Gastroesophageal sphincter (tissue), 4 donors: ENCODE measurements around the gene PSTPIP1. TPM values are rescaled to one million over a fixed set of nuclear protein-coding genes. Genes with fewer than 3 reads are reported as not detected.
A peak's percentile ranks its signal among the peaks of the same experiment; 100 is the strongest.
"Not testable (repeated sequence)": the region's sequence is repeated elsewhere in the genome, so short reads cannot be mapped to it uniquely, and the experiment has no call there.

Experiments
- ATAC-seq: fragments of 150-250 bp; one replicate; pipeline ENCODE4 v1.9.1; 2016; ENCODE audit warnings: mild to moderate bottlenecking, moderate library complexity
- H3K27ac ChIP-seq, 4 donors: fragments of 200-600 bp; sonication (generic) in 3 of 4; 1 replicate in 3 of 4; 2 replicates in 1 of 4; pipeline ENCODE4 v1.5.1; 2016 to 2019
- H3K27me3 ChIP-seq: fragments of 200-600 bp; sonication (generic); one replicate; pipeline ENCODE4 v1.5.1; 2019
- H3K36me3 ChIP-seq, 2 donors: fragments of 200-600 bp; sonication (generic); one replicate each; pipeline ENCODE4 v1.5.1; 2019; ENCODE audit warnings: control low read depth in 1 of 2
- H3K4me1 ChIP-seq, 3 donors: fragments of 200-600 bp; sonication (generic); 1 replicate in 2 of 3; 2 replicates in 1 of 3; pipeline ENCODE4 v1.5.1; 2016 to 2019; ENCODE audit warnings: control low read depth in 2 of 3
- H3K4me3 ChIP-seq, 2 donors: fragments of 200-600 bp; sonication (generic); one replicate each; pipeline ENCODE4 v1.5.1; 2019; ENCODE audit warnings: mild to moderate bottlenecking in 1 of 2, moderate library complexity in 1 of 2
- H3K9me3 ChIP-seq, 3 donors: fragments of 200-600 bp; sonication (generic); one replicate each; pipeline ENCODE4 v1.5.1; 2017 to 2019; ENCODE audit warnings: control low read depth in 2 of 3
- EP300 ChIP-seq: sonication (generic); formaldehyde crosslinking; IDR thresholded peaks from one replicate; pipeline ENCODE4 v1.6.1; 2017; ENCODE audit warnings: antibody characterized with exemption, mild to moderate bottlenecking
- POLR2A ChIP-seq, 2 donors: fragments of 450-650 bp; IDR thresholded peaks; one replicate each; pipeline ENCODE4 v1.6.1; 2017; ENCODE audit warnings: antibody characterized with exemption in 2 of 2, mild to moderate bottlenecking in 2 of 2, moderate library complexity in 1 of 2
- POLR2AphosphoS5 ChIP-seq: sonication (generic); formaldehyde crosslinking; IDR thresholded peaks from one replicate; pipeline ENCODE4 v1.6.1; 2017; ENCODE audit warnings: antibody characterized with exemption
- WGBS, 2 donors: methylation state at CpG; one replicate each; pipeline ENCODE4 v1.1.5; 2018; ENCODE audit warnings: low coverage in 1 of 2; 5-methylcytosine and 5-hydroxymethylcytosine counted together
- total RNA-seq, 4 donors: library from RNA; depleted of rRNA; stranded (reverse); fragments of >200 nt; gene quantifications; one replicate each; pipeline ENCODE4 v1.1.0, GENCODE V29; 2016
- TF ChIP-seq, protein P1 (sequence below), 4 experiments: fragments of 200-600 bp in 2 of 4; fragments of 450-650 bp in 2 of 4; sonication (generic) in 1 of 4; IDR thresholded peaks; one replicate each; pipeline ENCODE4 v1.5.1; 2017 to 2019; ENCODE audit warnings: antibody characterized with exemption in 4 of 4, mild to moderate bottlenecking in 2 of 4, moderate library complexity in 2 of 4

Gene PSTPIP1
- total RNA-seq, 4 donors from 2014 or later: 7.1 to 18.2 (median 9.0) TPM

DNA sequence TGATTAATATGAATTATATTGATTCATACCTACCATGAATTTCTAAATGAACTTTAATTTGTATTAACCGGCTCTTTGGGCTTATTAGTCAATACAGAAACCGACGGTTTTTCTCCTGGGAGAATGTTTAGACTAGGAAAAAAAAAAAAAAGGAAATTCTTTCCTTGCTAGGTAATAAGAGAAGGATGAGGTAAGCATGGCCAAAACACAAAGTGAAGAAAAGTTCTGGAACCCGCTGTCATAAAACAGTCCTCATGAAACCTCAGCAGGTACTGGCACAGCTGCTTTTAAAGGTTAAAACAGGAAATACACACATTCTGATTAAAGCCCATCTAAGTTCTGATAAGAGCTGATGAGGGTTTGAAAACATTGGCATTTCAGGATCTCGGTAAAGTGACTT, 30.8 kb upstream of the PSTPIP1 start:
- Histone ChIP-seq H3K4me3 (no peak overlapping the region), H3K36me3 (no peaks in the 10 kb centered on the region), H3K27ac (peak overlapping the region in 1 of 4 donors; percentile 49), H3K9me3 (no peaks in the 10 kb centered on the region), H3K4me1 (peaks cover 0 to 54% (median 3%) of the 10 kb centered on the region in 3 donors), H3K27me3 (no peaks in the 10 kb centered on the region)
- 23 to 41% methylated on average over 3 to 5 of the region's 5 CpGs for WGBS, 2 donors
- no peak for ATAC-seq
- TF ChIP-seq EP300: no peak
- TF ChIP-seq, protein P1, sequence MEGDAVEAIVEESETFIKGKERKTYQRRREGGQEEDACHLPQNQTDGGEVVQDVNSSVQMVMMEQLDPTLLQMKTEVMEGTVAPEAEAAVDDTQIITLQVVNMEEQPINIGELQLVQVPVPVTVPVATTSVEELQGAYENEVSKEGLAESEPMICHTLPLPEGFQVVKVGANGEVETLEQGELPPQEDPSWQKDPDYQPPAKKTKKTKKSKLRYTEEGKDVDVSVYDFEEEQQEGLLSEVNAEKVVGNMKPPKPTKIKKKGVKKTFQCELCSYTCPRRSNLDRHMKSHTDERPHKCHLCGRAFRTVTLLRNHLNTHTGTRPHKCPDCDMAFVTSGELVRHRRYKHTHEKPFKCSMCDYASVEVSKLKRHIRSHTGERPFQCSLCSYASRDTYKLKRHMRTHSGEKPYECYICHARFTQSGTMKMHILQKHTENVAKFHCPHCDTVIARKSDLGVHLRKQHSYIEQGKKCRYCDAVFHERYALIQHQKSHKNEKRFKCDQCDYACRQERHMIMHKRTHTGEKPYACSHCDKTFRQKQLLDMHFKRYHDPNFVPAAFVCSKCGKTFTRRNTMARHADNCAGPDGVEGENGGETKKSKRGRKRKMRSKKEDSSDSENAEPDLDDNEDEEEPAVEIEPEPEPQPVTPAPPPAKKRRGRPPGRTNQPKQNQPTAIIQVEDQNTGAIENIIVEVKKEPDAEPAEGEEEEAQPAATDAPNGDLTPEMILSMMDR (IDR thresholded peaks at IDR 0.05): no peak
- TF ChIP-seq POLR2A (IDR thresholded peaks at IDR 0.05): no peak
- no peak for TF ChIP-seq POLR2AphosphoS5

DNA sequence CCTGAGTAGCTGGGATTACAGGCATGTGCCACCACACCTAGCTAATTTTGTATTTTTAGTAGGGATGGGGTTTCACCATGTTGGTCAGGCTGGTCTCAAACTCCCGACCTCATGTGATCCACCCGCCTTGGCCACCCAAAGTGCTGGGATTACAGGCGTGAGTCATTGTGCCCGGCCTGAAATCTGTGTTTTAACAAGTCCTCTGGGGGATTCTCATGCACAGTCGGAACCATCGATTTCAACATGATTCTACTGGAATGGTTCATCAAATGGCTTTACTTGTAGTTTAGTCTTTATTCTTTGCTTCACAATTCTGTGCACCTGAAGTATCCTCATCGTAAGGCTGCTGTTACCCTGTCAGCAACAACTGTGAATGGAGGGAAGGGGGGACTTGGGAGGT, 28.9 kb upstream of the PSTPIP1 start:
- 89% methylated on average over 3 of the region's 7 CpGs; no CpG with 5 or more reads in 1 of the 2 donors for WGBS, 2 donors

DNA sequence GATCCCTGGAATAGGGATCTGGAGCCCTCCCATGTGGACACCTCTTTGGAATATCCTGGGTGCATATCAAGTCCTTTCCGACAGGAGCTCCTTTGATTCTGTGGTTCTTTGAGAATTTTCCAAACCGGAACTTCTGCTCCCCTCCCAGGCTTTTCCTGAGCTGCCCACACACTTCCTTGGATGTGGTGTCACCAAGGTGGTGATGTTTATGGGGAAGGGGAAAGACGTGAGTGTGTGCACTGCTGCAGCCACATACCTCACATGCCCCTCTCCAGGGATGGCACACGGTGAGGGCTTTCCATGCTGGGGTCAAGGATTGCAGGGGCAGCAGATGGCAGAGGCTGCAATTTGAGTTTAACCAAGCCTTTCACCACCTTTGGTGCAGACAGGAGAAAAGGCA, 27.9 kb upstream of the PSTPIP1 start:
- WGBS, 2 donors: 39 to 42% methylated on average over 2 to 3 of the region's 4 CpGs
- no peak for ATAC-seq

More for the DNA sequence above, 28.9 kb upstream of the PSTPIP1 start:
- H3K27ac ChIP-seq, ATAC-seq, H3K27me3 ChIP-seq, H3K9me3 ChIP-seq, H3K36me3 ChIP-seq, H3K4me3 ChIP-seq: not testable (repeated sequence)
- peaks cover 0 to 50% (median 3%) of the 10 kb centered on the region in 3 donors for H3K4me1 ChIP-seq

DNA sequence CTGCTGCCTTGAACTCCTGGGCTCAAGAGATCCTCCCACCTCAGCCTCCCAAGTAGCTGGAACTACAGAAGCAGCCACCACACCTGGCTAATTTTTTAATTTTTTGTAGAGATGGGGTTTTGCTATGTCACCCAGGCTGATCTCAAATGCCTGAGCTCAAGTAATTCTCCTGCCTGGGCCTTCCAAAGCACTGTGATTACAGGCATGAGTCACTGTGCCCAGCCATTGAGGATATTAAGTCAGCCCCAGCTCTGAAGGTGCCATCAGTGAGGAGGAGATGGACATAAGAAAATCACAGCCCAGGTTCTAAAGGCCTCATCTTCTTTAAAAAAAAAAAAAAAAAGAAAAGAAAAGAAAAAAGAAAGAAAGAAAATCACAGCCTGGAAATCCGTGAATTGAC, 26.6 kb upstream of the PSTPIP1 start:
- TF ChIP-seq, protein P1 (IDR thresholded peaks at IDR 0.05): no peak
- TF ChIP-seq POLR2AphosphoS5 (no peak), EP300 (no peak), POLR2A (IDR thresholded peaks at IDR 0.05) (no peak)
- no peak for ATAC-seq
- H3K9me3 ChIP-seq: no peaks in the 10 kb centered on the region
- no peak overlapping the region for H3K4me3 ChIP-seq
- no peak overlapping the region for H3K27ac ChIP-seq
- H3K4me1 ChIP-seq: peaks cover 0 to 44% (median 8%) of the 10 kb centered on the region in 3 donors
- no peaks in the 10 kb centered on the region for H3K36me3 ChIP-seq
- 92% methylated on average over 1 of the region's 1 CpG; no CpG with 5 or more reads in 1 of the 2 donors for WGBS, 2 donors
- H3K27me3 ChIP-seq: no peaks in the 10 kb centered on the region

More for the DNA sequence above, 27.9 kb upstream of the PSTPIP1 start:
- Histone ChIP-seq H3K27me3 (no peaks in the 10 kb centered on the region), H3K27ac (no peak overlapping the region), H3K4me1 (peaks cover 0 to 44% (median 3%) of the 10 kb centered on the region in 3 donors), H3K4me3 (no peak overlapping the region), H3K36me3 (no peaks in the 10 kb centered on the region), H3K9me3 (no peaks in the 10 kb centered on the region)
- TF ChIP-seq, protein P1 (IDR thresholded peaks at IDR 0.05): no peak
- no peak for TF ChIP-seq EP300
- TF ChIP-seq POLR2AphosphoS5: no peak
- no peak for TF ChIP-seq POLR2A (IDR thresholded peaks at IDR 0.05)

DNA sequence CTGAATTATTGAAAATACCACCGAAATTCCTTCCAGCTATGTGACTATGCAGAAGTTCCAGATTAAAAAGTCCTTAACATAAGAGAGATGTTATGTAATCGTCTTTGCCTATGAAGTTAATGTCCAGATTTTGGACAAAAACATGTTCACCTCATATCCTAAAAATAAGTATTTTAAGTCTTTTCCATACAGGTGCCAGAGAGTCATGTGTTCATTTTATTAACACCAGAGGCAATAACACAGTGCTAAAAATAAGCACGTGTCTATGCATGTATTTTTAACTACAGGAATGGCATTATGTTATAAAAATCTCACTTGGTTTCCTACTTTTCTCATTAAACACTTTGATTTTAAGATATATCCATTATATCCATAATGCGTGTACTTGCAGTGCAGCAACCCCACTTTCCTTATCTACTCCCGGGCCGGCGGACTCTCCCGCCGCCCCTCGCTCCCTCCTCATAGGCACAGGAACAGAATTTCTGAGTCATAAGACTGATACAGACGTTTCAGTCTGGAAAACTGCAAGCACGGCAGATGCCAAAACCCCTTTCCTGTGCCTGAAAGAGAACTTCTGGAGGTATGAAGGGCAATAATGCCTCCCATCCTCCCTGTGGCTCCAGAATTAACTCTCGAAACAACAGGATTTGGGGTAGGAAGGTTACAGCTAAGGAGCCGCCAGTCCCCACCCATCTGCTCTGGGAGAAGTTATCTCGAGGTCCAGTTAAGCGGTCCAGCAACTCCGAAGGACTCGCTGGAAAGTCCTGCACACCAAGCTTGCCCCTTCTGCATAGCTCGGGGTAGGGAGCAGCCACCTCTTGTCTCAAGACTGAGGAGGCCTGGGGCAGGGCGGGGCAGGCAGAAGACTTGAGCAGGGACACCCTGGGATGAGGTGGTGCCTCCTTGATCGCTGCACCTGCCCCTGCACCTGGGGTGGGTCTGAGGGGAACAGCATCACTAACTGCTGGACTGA, 22.3 kb upstream of the PSTPIP1 start:
- 20 to 25% methylated on average over 4 to 10 of the region's 21 CpGs for WGBS, 2 donors
- no peaks in the 10 kb centered on the region for H3K27me3 ChIP-seq
- ATAC-seq: peak; percentile 79
- H3K4me3 ChIP-seq: peak overlapping the region; percentile 23 to 36
- H3K4me1 ChIP-seq: peaks cover 0 to 26% (median 5%) of the 10 kb centered on the region in 3 donors
- H3K36me3 ChIP-seq: no peaks in the 10 kb centered on the region
- H3K9me3 ChIP-seq: no peaks in the 10 kb centered on the region
- TF ChIP-seq POLR2A (IDR thresholded peaks at IDR 0.05) (no peak), POLR2AphosphoS5 (no peak), EP300 (no peak)
- TF ChIP-seq, protein P1 (IDR thresholded peaks at IDR 0.05): no peak
- peak overlapping the region in 3 of 4 donors; percentile 67 to 74 (median 73) for H3K27ac ChIP-seq
